Amniotic epithelial cell (primary cell): ENCODE measurements around the gene AMER3.
"Not testable (repeated sequence)": the region's sequence is repeated elsewhere in the genome, so short reads cannot be mapped to it uniquely, and the experiment has no call there.

ENCODE experiments used
- DNase-seq: peaks from one replicate; pipeline ENCODE4 v3.0.0-alpha.2; 2010; ENCODE audit warnings: low read depth

Gene AMER3, protein sequence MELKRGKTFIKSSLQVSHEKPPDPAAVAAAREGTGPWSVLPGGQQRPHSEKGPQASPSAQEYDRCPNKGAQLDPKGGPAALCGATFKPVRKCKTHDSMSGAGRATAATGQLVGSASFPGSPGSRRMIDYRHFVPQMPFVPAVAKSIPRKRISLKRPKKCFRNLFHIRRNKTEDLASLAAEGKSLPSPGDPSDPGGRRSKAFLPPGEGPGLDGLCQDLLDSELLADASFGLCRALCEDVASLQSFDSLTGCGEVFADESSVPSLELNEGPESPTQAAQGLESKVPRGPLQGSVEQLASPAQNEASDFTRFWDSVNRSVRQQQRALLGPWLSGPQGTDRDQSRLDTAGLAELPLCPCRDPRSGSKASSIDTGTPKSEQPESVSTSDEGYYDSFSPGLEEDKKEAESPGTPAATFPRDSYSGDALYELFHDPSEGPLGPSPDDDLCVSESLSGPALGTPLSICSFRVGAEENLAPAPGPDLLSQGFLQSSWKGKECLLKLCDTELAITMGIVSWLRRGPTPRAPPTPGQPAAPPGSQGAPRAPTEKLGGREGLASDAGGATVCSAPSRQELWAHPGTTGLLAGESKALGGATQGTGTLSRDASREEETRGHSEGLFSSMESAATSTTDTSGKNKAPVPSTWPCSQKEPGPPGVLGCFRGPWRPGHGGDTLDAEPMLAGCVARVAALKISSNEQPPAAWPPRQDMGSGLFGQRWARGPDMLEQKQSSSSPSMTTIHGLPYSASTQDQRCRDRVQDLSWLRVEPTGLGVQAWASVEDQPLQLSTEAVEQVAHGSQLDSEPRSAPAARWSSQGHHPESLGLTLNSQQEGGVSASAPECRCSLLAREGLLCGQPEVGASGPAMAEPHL

DNA sequence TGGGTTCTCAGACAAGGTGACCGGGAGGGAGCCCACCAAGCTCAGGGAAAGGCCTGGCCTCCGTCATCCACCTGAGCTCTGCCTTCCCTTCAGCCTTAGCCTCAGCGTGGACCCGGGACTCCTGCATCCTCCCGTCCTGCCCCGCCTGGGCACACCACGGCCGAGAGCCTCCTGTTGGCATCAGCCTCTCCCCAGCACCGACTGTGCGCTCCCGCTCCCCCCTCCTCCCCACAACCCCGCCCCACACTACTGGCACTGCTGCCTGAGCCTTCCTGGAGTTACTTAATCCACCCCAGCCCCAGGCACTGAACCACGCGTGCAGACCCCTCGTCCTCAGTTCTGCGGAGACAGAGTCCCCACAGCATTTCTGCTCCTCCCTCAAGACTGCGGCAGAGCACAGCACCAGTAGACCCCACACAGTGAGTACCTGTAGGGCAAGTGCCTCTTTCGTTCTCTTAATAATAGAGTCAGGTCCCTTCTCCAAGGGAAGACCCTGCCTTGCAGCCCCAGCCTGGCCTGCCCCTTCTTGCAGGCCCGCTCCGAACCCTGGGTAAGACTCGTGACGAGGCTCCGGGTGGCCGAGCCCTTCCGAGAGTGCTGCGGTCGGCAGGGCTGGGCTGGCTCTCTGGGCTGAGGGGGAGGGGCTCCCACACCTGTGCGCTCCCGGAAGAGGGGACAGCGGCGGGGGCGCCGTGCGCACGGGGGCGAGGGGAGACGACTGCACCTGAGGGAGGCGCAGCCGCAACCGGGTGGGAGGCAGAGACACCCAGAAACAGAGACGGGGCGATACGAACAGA is at the start of gene AMER3:
Gene AMER3 (plus strand): TSS at position 285 of the 797 bp plus-strand sequence. CDS start 6,533 bp downstream, outside the sequence.
- no peak for DNase-seq

DNA sequence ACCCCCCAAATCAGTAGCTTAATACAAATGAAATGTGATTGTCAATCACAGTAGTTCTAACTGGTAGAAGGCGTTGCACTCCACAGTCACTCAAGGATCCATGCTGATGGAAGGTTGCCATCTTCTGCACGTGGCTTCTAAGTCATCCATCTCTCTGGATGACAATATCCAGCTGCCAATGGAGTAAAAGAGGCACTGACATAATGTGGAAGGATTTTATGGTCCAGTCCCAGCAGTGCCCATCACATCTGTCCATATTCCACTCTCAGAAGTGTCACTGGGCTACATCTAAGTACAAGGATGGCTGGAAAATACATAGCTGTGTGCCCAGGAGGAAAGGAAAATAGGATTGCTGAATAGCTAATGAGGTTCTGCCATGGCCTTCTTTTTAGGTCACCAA is 40.5 kb upstream of the AMER3 start:
- not testable (repeated sequence) for DNase-seq

DNA sequence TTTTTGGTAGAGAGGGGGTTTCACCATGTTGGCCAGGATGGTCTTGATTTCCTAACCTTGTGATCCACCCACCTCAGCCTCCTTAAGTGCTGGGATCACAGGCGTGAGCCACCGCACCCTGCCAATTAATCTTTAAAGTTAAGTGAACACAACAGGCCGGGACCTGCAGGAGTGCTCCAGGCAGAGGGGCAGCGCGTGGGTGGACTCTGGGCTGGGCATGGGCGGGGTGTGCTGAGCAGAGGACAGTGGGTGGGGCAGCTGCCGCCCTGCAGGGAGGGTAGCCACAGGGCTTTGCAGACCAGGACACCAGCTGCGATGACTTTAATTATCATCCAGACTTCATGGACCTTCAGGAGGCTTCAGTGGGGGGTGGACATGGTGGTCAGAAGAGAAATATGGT is 35.3 kb upstream of the AMER3 start:
- no peak for DNase-seq

DNA sequence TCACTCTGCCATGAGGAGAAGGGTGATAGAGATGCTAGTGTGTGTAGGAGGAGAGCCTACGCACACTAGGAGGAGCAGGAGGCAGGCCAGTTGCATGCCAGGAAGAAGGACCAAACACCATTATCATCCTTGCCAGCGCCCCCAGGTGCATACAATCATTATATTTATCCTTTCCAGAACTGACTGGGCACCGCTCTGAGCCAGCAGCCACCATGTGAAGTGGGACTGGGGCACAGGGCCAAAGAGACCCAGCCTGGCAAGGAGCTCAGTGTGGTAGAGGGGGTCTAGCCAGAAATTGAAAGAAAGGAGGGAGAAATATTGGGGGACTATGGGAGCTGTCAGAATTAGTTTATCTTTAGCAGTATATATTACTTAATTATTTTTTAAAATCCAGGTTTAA is 34.8 kb upstream of the AMER3 start:
- DNase-seq = no peak

DNA sequence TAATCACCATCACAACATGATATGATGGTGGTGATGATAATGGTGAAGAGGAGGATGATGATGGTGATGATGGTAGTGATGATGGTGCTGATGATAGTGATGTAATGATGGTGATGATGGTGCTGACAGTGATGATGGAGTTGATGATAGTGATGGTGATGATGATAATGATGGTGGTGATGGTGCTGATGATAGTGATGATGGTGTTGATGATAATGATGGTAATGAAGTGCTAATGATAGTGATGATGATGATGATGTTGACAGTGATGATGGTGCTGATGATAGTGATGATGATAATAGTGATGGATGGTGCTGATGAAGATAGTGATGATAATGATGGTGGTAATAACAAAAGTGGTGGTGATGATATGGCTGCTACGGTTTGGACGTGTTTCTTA is 30.9 kb upstream of the AMER3 start:
- DNase-seq = no peak

DNA sequence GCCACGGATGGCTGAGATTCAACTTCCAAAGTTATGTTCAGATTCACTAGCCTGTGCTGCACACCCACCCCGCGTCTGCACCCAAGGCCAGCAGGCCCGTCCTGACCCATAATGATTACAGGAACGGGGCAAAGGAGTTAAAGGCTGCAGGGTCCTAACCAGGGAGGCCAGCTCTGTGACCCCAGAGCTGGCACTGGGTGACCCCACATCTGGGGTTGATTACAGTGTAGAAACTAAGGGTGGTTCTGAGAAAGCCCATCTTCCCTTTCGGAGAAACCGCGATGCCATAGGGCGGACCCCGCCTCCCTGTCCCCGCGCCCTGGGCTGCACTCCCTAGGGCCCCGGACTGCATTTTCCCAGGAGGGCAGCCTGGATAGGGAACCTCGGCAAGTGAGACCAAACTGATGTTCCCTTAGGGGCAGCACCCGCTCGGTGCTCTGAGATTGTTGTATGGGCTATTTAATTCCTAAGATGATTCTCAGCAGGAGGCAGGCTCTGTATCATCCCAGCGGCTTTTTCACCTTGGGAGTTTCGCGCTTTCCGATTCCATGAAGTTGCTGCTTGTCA is 28.6 kb upstream of the AMER3 start:
- no peak for DNase-seq

DNA sequence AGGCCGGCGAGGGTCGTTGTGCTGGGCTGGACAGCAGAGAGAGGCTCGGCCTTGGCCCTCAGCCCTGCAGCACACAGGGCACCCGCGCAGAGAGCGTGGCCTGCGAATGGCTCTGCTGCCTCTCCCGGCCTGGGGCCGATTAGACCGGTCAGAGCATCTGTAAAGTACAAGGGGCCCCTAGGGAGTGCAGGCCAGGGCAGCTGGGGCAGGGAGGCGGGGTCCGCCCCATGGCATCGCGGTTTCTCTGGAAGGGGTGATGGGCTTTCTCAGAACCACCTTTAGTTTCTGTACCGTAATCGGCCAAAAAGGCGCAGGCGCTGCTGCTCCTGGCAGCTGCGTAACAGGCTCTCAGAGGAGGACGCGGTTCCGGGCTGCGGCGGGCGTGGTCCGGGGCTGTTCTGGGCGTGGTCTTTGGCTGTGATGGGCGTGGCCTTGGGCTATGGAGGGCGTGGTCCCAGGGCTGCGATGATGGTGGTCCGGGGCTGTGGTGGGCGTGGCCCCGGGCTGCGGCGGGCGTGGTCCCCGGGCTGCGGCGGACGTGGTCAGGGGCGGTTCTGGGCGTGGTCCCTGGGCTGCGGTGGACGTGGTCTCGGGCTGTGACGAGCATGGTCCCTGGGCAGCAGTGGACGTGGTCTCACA is 27.9 kb upstream of the AMER3 start:
- peak; percentile 34 for DNase-seq

DNA sequence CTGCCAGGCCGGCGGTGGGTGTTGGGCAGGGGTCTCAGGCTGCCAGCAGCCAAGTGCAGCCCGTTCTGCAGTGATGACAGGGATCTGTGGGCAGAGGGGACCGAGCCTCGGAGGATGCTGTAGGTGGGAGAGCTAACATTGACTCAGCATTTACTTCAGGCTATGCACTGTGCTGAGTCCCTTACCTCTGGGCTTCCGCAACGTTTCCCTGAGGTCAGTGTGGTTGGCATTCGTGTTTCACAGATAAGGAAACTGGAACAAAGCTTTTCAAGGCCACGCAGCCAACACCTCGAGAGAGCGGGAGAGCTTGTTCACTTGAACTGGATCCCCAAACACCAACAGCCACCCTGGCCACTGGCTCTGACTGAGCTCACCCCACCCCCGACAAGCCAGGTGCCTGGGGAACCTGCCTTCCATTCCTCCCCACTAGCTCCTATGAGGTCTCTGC is 27.3 kb upstream of the AMER3 start:
- DNase-seq = peak; percentile 20

DNA sequence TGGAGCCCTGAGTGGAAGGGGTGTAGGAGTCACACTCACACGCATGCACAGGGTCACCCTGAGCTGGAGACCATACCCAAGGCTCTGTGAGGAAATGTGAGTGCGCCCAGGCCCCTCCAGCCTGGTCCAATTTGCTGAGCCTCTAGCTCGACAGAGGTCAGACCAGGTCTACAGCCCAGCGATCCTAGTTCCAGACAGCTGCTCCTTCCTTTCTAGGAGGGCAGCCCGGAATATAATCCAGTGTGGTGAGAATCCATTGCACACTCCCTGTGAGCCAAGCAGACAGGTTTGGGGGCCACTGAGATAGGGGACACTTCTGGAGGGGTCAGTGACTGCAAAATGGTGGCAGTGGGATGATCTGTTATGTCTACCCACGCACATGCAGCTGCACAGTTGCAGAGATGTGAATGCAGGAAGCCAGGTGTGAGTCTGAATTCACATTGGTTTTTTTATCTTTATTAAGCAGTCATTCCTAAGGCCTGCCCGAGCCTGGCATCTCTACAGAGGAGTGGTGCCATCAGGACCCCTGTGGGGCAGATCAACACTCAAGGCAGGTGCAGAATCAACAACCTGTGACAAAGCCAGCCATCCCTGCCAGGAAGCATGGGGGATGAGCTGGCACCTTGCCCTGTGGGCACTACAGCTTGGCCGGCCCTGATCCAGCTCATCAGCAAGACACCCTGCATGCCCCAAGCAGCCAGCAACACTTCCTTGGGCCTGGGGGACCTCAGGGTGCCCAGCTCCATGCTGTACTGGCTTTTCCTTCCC is 26.6 kb upstream of the AMER3 start, which contains the start of gene GPR148:
Gene GPR148 (plus strand): TSS at position 522 of the 768 bp plus-strand sequence. CDS start 82 bp downstream, at position 604.
- no peak for DNase-seq

DNA sequence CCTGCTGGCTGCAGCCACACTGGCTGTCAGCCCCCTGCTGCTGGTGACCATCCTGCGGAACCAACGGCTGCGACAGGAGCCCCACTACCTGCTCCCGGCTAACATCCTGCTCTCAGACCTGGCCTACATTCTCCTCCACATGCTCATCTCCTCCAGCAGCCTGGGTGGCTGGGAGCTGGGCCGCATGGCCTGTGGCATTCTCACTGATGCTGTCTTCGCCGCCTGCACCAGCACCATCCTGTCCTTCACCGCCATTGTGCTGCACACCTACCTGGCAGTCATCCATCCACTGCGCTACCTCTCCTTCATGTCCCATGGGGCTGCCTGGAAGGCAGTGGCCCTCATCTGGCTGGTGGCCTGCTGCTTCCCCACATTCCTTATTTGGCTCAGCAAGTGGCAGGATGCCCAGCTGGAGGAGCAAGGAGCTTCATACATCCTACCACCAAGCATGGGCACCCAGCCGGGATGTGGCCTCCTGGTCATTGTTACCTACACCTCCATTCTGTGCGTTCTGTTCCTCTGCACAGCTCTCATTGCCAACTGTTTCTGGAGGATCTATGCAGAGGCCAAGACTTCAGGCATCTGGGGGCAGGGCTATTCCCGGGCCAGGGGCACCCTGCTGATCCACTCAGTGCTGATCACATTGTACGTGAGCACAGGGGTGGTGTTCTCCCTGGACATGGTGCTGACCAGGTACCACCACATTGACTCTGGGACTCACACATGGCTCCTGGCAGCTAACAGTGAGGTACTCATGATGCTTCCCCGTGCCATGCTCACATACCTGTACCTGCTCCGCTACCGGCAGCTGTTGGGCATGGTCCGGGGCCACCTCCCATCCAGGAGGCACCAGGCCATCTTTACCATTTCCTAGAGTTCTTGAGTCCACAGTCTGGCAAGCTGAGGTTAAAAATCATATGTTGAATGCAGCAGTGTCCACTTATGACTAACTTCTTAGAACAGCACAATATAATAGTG is 25.7 kb upstream of the AMER3 start:
- DNase-seq = no peak

DNA sequence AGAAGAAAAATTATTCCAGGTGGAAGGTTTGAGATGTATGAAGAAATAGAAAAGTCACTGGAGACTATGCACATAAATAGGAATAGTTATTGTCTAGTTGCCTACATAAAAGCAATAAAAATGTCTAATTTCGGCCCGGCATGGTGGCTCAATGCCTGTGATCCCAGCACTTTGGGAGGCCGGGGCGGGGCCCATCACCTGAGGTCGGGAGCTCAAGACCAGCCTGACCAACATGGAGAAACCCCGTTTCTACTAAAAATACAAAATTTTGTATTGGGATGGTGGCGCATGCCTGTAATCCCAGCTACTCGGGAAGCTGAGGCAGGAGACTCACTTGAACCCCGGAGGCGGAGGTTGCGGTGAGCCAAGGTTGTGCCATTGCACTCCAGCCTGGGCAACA is 23.1 kb upstream of the AMER3 start:
- not testable (repeated sequence) for DNase-seq

DNA sequence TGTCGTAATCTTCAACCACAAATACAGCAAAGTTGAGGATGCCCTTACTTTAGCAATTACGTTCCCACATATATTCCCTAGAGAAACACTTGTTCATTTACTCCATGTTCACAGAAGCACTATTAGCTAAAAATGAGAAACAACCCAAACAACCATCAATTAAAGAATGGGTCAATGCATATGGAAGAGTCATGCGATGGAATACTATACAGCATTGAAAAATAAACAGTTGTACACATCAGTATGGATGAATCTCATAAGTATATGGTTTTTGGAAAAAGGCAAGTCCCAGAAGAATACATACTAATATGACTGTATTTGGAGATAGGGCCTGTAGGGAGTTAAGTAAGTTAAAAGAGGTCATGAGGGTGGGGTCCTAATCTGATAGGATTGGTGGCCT is 20.1 kb upstream of the AMER3 start:
- no peak for DNase-seq

DNA sequence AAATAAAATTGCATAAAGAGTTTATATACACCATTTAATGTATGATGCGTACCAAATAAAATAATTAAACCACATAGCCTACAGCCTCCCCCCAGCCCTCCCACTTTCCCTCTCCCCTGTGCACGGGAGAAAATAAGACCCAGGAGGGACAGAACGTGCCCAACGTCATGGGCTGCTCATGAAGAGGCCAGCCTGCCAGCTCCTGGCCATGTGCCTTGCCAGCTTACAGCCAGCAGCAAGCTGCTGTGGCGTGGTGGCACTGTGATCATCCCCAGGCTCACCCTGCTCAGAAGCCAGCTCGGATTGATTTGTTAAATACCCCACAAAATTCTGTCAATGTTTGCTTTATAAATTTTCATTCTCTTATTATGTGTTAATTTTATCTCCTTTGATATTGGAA is 18.9 kb upstream of the AMER3 start:
- no peak for DNase-seq

DNA sequence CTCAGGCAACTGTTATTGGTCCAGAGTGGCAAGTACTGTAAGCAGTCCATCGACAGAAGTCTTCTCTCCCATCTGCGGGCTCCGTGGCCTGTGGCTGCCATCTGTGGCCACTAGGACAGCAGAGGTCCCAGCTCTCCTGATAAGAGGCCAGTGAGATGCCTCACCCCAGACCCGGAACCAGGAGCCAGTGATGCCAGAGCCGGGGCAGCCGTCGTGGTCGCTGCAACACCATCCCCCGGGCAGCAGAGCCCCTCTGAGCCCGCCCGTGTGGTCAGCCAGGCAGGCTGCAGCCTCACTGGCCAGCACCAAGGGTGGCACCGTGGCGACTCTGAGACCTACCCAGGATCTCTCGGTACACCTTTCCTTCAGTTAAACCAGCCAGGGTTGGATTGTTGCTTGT is 17.7 kb upstream of the AMER3 start:
- DNase-seq = no peak

DNA sequence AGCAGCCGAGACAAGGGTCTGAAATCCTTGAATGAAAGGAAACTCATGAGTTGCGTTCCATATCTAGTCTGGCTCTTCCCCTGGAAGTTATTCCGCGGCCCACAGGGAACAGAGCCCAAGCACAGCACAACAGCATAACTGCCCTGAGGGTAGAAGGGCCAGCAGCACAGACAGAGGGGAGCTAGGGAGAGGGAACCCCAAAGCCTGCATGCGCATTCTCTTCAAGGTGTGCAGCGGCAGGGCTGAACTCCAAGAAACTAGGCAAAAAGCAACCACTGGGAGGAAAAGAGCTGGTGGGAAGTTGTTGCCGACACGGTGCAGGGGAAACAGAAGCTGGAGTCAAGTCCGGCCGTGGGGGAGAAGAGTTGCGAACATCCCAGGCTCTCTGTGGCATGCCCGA is 14.7 kb upstream of the AMER3 start:
- DNase-seq = no peak

DNA sequence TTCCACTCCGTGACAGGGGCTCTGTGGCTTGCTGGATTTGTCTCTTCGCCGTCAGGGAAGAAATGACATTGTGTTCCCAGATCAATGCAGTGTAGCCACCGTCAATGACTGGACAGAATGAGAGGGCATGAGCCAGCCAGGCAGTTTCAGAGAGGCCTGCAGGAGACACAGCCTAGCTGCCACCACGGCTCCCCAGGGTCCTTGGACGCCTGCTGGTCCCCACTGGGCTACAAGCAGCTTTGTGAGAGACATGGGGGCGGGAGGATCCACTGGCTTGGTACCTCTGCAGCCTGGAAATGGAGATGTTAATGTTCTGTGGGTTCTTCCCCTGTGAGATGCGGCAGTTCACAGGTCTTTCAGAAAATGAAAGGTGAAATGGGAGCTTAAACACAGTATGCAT is 12.1 kb upstream of the AMER3 start:
- no peak for DNase-seq

DNA sequence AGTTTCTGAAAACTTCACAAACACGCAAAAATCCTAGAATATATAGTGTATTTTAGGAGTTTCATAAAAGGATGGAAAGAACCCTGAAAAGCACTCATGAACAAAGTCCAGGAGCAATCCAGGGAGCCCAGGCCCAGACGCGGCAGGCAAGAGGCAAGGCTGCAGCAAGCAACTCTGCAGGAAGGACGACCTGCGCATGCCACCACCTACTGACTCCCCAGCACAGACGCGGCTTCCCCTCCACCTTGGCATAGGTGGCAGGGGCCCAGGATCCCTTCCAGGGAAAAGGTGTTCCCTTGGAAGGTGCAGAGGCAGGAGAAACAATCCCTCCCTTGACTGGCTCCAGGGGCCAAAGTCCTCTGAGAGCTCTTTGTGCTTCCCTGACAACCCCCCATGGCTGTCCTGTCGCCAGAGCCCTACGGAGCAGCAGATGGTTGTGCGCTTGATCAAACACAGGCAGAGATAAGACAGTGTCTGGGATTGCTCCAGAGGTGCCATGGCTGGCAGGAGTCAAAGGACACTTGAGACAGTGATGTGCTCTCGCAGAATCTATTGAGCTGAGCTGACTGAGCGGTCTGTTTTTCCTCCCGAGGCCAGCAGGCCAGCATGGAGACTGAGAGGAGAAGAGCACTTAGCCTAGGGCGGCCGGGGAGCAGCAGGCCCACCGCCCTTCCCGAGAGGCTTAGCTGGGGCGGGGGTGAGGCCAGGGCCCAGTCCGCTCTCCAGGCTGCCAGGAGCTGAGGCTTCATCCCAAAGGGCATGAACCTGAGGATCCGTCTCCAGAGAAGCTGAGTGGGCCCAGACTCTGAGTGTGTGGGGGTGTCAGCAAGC is 10.8 kb upstream of the AMER3 start:
- DNase-seq = no peak

DNA sequence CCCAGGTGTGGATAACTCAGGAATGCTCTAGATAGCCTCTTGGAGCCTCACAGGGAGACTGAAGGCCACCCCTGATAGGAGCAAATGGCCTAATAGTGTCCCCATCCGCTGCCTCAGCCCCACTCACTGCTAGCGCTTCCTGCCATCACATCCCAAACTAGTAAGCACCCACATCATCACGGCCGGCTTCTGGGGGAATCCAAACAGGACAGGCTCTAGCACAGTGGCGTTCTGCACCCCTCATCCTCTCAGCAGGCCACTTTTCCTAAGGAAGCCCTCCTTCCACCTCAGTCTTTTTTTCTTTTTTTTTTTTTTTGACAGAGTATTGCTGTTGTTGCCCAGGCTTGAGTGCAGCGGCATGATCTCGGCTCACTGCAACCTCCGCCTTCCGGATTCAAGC is 6.3 kb upstream of the AMER3 start:
- no peak for DNase-seq
